ENCODE results near the gene NTM.

NTM gene

DNA sequence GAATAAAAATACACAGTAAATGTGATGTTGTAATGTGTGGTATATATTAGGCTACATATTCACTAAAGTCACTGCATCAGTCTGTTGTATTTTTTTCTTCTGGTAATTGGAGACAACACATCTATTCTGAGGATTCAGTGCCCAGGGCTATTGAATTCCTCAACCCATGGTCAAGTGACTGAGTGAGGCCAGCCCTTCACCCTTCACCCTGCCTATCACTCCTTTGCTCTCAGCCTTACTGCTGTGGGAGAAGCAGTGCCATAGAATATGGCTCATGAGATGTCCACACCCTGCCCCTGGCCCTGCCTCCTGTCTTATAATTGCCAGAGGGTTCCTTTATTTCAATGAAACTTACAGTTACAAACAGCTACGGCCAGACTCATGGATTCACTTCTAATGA lies 295.6 kb downstream of the NTM start:
- TF ChIP-seq, protein P1, sequence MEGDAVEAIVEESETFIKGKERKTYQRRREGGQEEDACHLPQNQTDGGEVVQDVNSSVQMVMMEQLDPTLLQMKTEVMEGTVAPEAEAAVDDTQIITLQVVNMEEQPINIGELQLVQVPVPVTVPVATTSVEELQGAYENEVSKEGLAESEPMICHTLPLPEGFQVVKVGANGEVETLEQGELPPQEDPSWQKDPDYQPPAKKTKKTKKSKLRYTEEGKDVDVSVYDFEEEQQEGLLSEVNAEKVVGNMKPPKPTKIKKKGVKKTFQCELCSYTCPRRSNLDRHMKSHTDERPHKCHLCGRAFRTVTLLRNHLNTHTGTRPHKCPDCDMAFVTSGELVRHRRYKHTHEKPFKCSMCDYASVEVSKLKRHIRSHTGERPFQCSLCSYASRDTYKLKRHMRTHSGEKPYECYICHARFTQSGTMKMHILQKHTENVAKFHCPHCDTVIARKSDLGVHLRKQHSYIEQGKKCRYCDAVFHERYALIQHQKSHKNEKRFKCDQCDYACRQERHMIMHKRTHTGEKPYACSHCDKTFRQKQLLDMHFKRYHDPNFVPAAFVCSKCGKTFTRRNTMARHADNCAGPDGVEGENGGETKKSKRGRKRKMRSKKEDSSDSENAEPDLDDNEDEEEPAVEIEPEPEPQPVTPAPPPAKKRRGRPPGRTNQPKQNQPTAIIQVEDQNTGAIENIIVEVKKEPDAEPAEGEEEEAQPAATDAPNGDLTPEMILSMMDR (IDR thresholded peaks at IDR 0.05; ENCODE audit: low read length) = no peak
- TF ChIP-seq EZH2 (IDR thresholded peaks at IDR 0.05; ENCODE audit: borderline replicate concordance, low read length) = no peak
- no peaks in the 10 kb centered on the region for H3K36me3 ChIP-seq (ENCODE audit: insufficient read depth, low read length)
- no peaks in the 10 kb centered on the region for H4K20me1 ChIP-seq (ENCODE audit: insufficient read depth, low read length)
- H3K4me3 ChIP-seq (ENCODE audit: low read depth, low read length, poor library complexity, severe bottlenecking) = no peak overlapping the region
- H3K4me1 ChIP-seq (ENCODE audit: insufficient read depth, low read length, severe bottlenecking) = no peaks in the 10 kb centered on the region
- no peaks in the 10 kb centered on the region for H3K9me2 ChIP-seq (ENCODE audit: low read depth, low read length)
- H3F3A ChIP-seq (ENCODE audit: insufficient read depth, low read length) = no peaks in the 10 kb centered on the region
- H3K9me3 ChIP-seq (ENCODE audit: low read length) = no peaks in the 10 kb centered on the region
- H3K27ac ChIP-seq (ENCODE audit: low read depth, low read length, poor library complexity, severe bottlenecking) = no peak overlapping the region
- H3K9ac ChIP-seq (ENCODE audit: low read length) = no peak overlapping the region
- H2AFZ ChIP-seq (ENCODE audit: low read length) = no peak overlapping the region
- no peaks in the 10 kb centered on the region for H3K27me3 ChIP-seq (ENCODE audit: insufficient read depth, low read length)
- no peaks in the 10 kb centered on the region for H3K79me2 ChIP-seq (ENCODE audit: insufficient read depth, low read length)
- H3K4me2 ChIP-seq (ENCODE audit: low read length) = no peak overlapping the region

DNA sequence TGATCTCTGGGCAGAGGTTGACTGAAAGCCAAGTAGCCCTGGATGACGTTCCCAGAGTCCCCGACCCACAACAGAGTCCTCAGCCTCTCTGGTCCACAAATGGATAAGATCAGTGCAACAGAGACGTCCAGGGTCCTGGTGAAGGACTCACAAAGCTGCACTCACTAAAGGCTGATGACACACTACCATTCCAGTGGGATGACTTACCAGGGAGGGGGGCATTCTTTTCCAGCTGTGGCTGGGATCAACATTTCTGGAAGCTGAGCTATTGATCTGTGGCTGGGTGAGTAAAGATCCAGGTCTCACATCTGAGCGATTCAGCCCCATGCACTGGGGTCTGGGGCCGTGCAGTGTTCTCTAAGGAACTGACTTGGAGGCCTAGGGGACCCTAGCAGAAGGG lies 296.2 kb downstream of the NTM start:
- Histone ChIP-seq H4K20me1 (ENCODE audit: insufficient read depth, low read length) (no peaks in the 10 kb centered on the region), H3K4me1 (ENCODE audit: insufficient read depth, low read length, severe bottlenecking) (no peaks in the 10 kb centered on the region), H3K79me2 (ENCODE audit: insufficient read depth, low read length) (no peaks in the 10 kb centered on the region), H3F3A (ENCODE audit: insufficient read depth, low read length) (no peaks in the 10 kb centered on the region), H3K9ac (ENCODE audit: low read length) (no peak overlapping the region), H3K27me3 (ENCODE audit: insufficient read depth, low read length) (no peaks in the 10 kb centered on the region), H3K9me2 (ENCODE audit: low read depth, low read length) (no peaks in the 10 kb centered on the region), H3K4me2 (ENCODE audit: low read length) (no peak overlapping the region), H3K9me3 (ENCODE audit: low read length) (no peaks in the 10 kb centered on the region), H3K4me3 (ENCODE audit: low read depth, low read length, poor library complexity, severe bottlenecking) (no peak overlapping the region), H3K36me3 (ENCODE audit: insufficient read depth, low read length) (no peaks in the 10 kb centered on the region), H3K27ac (ENCODE audit: low read depth, low read length, poor library complexity, severe bottlenecking) (no peak overlapping the region), H2AFZ (ENCODE audit: low read length) (no peak overlapping the region)
- TF ChIP-seq, protein P1 (IDR thresholded peaks at IDR 0.05; ENCODE audit: low read length) = no peak
- TF ChIP-seq EZH2 (IDR thresholded peaks at IDR 0.05; ENCODE audit: borderline replicate concordance, low read length) = no peak

DNA sequence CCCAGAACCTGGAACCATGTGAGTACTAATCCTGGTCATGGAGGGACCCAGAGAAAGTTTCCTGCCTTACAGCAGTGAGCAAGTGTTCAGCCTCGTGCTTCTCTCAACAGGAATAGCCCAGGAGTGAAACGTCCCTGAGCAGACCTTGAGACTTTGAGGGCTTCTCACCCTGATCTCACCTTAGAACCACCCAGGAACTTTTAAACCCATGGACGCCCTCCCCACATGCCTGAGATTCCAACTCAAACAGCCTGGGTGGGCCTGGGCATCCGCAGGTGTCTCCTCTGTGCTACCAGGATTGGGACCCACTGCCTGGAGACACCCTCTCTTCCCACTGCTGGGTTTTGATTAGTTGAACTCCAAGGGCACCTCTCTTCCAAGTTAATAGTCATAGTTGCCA lies 297.2 kb downstream of the NTM start:
- no peaks in the 10 kb centered on the region for H3F3A ChIP-seq (ENCODE audit: insufficient read depth, low read length)
- H3K4me1 ChIP-seq (ENCODE audit: insufficient read depth, low read length, severe bottlenecking) = no peaks in the 10 kb centered on the region
- H3K27me3 ChIP-seq (ENCODE audit: insufficient read depth, low read length) = no peaks in the 10 kb centered on the region
- no peak overlapping the region for H3K27ac ChIP-seq (ENCODE audit: low read depth, low read length, poor library complexity, severe bottlenecking)
- TF ChIP-seq, protein P1 (IDR thresholded peaks at IDR 0.05; ENCODE audit: low read length) = no peak
- TF ChIP-seq EZH2 (IDR thresholded peaks at IDR 0.05; ENCODE audit: borderline replicate concordance, low read length) = no peak
- no peaks in the 10 kb centered on the region for H3K9me2 ChIP-seq (ENCODE audit: low read depth, low read length)
- no peaks in the 10 kb centered on the region for H3K36me3 ChIP-seq (ENCODE audit: insufficient read depth, low read length)
- no peak overlapping the region for H2AFZ ChIP-seq (ENCODE audit: low read length)
- no peaks in the 10 kb centered on the region for H3K9me3 ChIP-seq (ENCODE audit: low read length)
- H3K79me2 ChIP-seq (ENCODE audit: insufficient read depth, low read length) = no peaks in the 10 kb centered on the region
- H4K20me1 ChIP-seq (ENCODE audit: insufficient read depth, low read length) = no peaks in the 10 kb centered on the region
- no peak overlapping the region for H3K9ac ChIP-seq (ENCODE audit: low read length)
- no peak overlapping the region for H3K4me2 ChIP-seq (ENCODE audit: low read length)
- no peak overlapping the region for H3K4me3 ChIP-seq (ENCODE audit: low read depth, low read length, poor library complexity, severe bottlenecking)

Measured in OCI-LY1 (cell line).